ENCODE data around the gene BACH2. TPM values are rescaled to one million over a fixed set of nuclear protein-coding genes. Genes with fewer than 3 reads are reported as not detected.
A peak's percentile ranks its signal among the peaks of the same experiment; 100 is the strongest.

BACH2 gene
- total RNA-seq, 4 donors from 2014 or later: 4.2 to 9.8 (median 5.8) TPM

- TF ChIP-seq CTCF (IDR thresholded peaks at IDR 0.05) (no peak), POLR2A (IDR thresholded peaks at IDR 0.05; ENCODE audit: low read depth) (no peak), EP300 (IDR thresholded peaks at IDR 0.05) (no peak), POLR2AphosphoS5 (IDR thresholded peaks at IDR 0.05) (no peak)
- H3K9me3 ChIP-seq: no peaks in the 10 kb centered on the region
- no peak overlapping the region for H3K27ac ChIP-seq (replicated peaks in 1 of 4)
- intact Hi-C loops (cut with DNase I): no loop called here
- peaks cover 4 to 22% (median 14%) of the 10 kb centered on the region in 4 donors for H3K4me1 ChIP-seq
- H3K36me3 ChIP-seq: peaks cover 0 to 7% (median 0%) of the 10 kb centered on the region in 4 donors
- DNase-seq (ENCODE audit: extremely low spot score): peak; percentile 81
- WGBS: 90% methylated on average over 9 of the region's 9 CpGs
- no peak overlapping the region for H3K4me3 ChIP-seq
- H3K27me3 ChIP-seq: no peaks in the 10 kb centered on the region
Measured at GRCh38 chr6:90008189-90008907, 288.3 kb downstream of the BACH2 start.

- peak; percentile 60 for DNase-seq (ENCODE audit: extremely low spot score)
- no peak overlapping the region for H3K4me3 ChIP-seq
- 88% methylated on average over 9 of the region's 9 CpGs for WGBS
- intact Hi-C loops (cut with DNase I): no loop called here
- no peaks in the 10 kb centered on the region for H3K27me3 ChIP-seq
- H3K36me3 ChIP-seq: peaks cover 0 to 7% (median 0%) of the 10 kb centered on the region in 4 donors
- H3K4me1 ChIP-seq: peaks cover 7 to 39% (median 27%) of the 10 kb centered on the region in 4 donors
- no peak overlapping the region for H3K27ac ChIP-seq (replicated peaks in 1 of 4)
- no peak for TF ChIP-seq CTCF (IDR thresholded peaks at IDR 0.05)
- no peaks in the 10 kb centered on the region for H3K9me3 ChIP-seq
Measured at GRCh38 chr6:90005048-90005827, 291.4 kb downstream of the BACH2 start.

GRCh38 chr6:90004511-90004910 is 292.1 kb downstream of the BACH2 start:
- Histone ChIP-seq H3K27me3 (no peaks in the 10 kb centered on the region), H3K4me1 (peaks cover 14 to 44% (median 31%) of the 10 kb centered on the region in 4 donors), H3K36me3 (peaks cover 0 to 7% (median 0%) of the 10 kb centered on the region in 4 donors), H3K9me3 (no peaks in the 10 kb centered on the region), H3K27ac (replicated peaks in 1 of 4) (no peak overlapping the region), H3K4me3 (no peak overlapping the region)
- 89% methylated on average over 5 of the region's 5 CpGs for WGBS
- peak; percentile 57 for DNase-seq (ENCODE audit: extremely low spot score)
- TF ChIP-seq EP300 (IDR thresholded peaks at IDR 0.05) (no peak), POLR2AphosphoS5 (IDR thresholded peaks at IDR 0.05) (no peak), CTCF (IDR thresholded peaks at IDR 0.05) (no peak), POLR2A (IDR thresholded peaks at IDR 0.05; ENCODE audit: low read depth) (no peak)
- intact Hi-C loops (cut with DNase I): no loop called here

- H3K4me3 ChIP-seq: no peak overlapping the region
- H3K36me3 ChIP-seq: peaks cover 0 to 7% (median 0%) of the 10 kb centered on the region in 4 donors
- peaks cover 14 to 44% (median 31%) of the 10 kb centered on the region in 4 donors for H3K4me1 ChIP-seq
- no peak for TF ChIP-seq EP300 (IDR thresholded peaks at IDR 0.05)
- TF ChIP-seq POLR2AphosphoS5 (IDR thresholded peaks at IDR 0.05): no peak
- no peak for TF ChIP-seq CTCF (IDR thresholded peaks at IDR 0.05)
- TF ChIP-seq POLR2A (IDR thresholded peaks at IDR 0.05; ENCODE audit: low read depth): no peak
- DNase-seq (ENCODE audit: extremely low spot score): no peak
- H3K27me3 ChIP-seq: no peaks in the 10 kb centered on the region
- intact Hi-C loops (cut with DNase I): no loop called here
- no peak overlapping the region for H3K27ac ChIP-seq (replicated peaks in 1 of 4)
- 83% methylated on average over 2 of the region's 2 CpGs for WGBS
- H3K9me3 ChIP-seq: no peaks in the 10 kb centered on the region
Measured at GRCh38 chr6:90003941-90004340, 292.7 kb downstream of the BACH2 start.
